ENCODE results near the gene UGT1A3.

The UGT1A3 gene

GRCh38 chr2:233817995-233818638 is 89.3 kb downstream of the UGT1A3 start:
- no peak overlapping the region for H3K27ac Mint-ChIP-seq
- no peaks in the 10 kb centered on the region for H3K36me3 Mint-ChIP-seq (ENCODE audit: low read depth)
- no peaks in the 10 kb centered on the region for H3K27me3 Mint-ChIP-seq (ENCODE audit: low read depth)
- no peaks in the 10 kb centered on the region for H3K4me1 Mint-ChIP-seq (ENCODE audit: low read depth)
- no peak overlapping the region for H3K4me3 Mint-ChIP-seq
- H3K9me3 Mint-ChIP-seq, result no peaks in the 10 kb centered on the region

DNA sequence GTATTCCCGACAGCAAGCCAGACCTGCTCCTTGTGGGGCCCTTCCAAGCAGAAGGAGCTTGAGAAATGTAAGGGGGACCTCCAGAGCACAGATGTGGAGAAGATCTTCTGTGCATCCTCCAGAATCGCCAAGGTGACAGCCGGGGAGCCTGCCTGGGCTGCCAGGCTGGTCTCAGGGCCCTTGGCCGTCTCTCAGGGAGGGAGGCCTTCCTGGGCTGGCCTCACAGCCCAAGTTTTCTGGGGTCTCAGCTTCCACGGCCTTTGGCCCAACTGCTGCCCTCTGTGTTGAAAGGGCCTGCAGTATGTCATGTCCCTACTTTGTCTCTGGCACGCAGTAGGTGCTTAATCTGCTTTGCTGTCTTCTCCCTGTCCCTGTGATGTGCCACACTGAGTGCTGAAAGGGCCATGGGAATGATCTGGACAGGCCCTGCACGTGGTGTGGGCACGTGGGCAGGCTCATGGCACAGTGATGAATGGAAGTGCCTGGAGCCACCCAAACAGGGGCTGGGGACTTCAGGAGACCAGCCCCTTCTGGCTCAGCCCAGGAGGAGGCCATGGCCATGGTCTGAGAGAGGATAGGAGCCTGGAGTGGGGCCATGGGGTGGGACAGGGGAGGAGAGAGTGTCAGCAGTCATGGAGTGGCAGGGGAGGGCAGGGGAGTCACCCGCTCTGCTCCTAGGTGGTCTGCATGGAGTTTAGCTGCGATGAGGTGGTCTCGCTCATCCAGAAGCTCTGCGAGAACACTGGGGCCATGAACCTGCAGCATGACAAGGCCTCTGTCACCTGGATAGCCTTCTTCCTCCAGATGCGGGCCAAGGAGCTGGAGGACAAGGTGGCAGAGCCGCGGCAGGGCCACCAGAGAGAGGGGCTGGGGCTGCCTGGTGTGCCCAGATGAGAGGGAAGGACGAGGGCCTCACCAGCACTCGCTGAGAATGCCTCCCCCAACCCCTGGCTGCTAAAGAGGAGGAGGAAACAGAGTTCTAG is 90.1 kb downstream of the UGT1A3 start:
- no peaks in the 10 kb centered on the region for H3K36me3 Mint-ChIP-seq (ENCODE audit: low read depth)
- H3K4me3 Mint-ChIP-seq, result no peak overlapping the region
- H3K27ac Mint-ChIP-seq, result no peak overlapping the region
- H3K27me3 Mint-ChIP-seq (ENCODE audit: low read depth), result no peaks in the 10 kb centered on the region
- no peaks in the 10 kb centered on the region for H3K9me3 Mint-ChIP-seq
- H3K4me1 Mint-ChIP-seq (ENCODE audit: low read depth), result no peaks in the 10 kb centered on the region

- H3K9me3 Mint-ChIP-seq, result no peaks in the 10 kb centered on the region
- H3K4me3 Mint-ChIP-seq, result no peak overlapping the region
- no peaks in the 10 kb centered on the region for H3K4me1 Mint-ChIP-seq (ENCODE audit: low read depth)
- H3K36me3 Mint-ChIP-seq (ENCODE audit: low read depth), result no peaks in the 10 kb centered on the region
- peaks cover 3% of the 10 kb centered on the region for H3K27me3 Mint-ChIP-seq (ENCODE audit: low read depth)
- no peak overlapping the region for H3K27ac Mint-ChIP-seq
Observed at GRCh38 chr2:233819884-233820773, 91.3 kb downstream of the UGT1A3 start.

DNA sequence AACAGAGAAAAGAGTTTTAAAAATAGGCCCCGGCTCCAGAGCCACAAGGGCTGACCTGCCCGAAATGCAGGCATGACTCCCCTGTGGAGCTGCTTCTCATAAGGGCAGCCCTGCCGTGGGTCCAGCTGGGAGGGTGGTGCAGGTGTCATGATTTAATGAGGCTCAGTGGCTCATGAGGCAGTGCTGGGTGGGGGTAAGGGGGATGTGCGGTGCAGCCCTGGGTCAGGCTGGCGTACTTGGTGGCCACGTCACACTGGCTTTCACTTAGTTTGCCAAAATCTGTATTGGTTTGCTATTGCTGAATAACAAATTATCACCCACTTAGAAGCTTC is 91.9 kb downstream of the UGT1A3 start:
- no peaks in the 10 kb centered on the region for H3K9me3 Mint-ChIP-seq
- H3K4me1 Mint-ChIP-seq (ENCODE audit: low read depth), result no peaks in the 10 kb centered on the region
- H3K4me3 Mint-ChIP-seq, result no peak overlapping the region
- H3K27me3 Mint-ChIP-seq (ENCODE audit: low read depth), result peaks cover 8% of the 10 kb centered on the region
- H3K27ac Mint-ChIP-seq, result no peak overlapping the region
- no peaks in the 10 kb centered on the region for H3K36me3 Mint-ChIP-seq (ENCODE audit: low read depth)

DNA sequence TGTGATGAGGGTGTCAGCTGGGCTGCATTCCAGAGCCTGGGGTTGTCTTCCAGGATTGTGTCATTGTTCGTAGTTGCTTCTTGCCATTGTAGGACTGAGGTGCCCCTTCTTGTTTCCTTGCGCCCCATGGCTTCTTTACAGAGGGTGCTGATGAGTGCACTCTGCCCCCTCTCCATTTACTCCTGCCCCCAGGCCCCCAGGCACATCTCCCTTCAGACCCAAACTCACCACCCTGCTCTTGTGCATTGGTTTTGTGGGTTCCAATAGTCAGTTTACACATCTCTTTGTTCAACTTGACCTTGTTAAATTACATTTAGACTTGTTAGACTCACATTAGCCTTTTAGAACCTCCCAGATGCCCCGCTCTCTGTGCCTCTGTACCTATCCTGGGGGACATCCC is 92.4 kb downstream of the UGT1A3 start:
- Mint-ChIP-seq H3K9me3 (no peaks in the 10 kb centered on the region), H3K4me3 (no peak overlapping the region), H3K27me3 (ENCODE audit: low read depth) (peaks cover 10% of the 10 kb centered on the region), H3K27ac (no peak overlapping the region), H3K4me1 (ENCODE audit: low read depth) (no peaks in the 10 kb centered on the region), H3K36me3 (ENCODE audit: low read depth) (no peaks in the 10 kb centered on the region)

GRCh38 chr2:233821709-233822100 is 92.9 kb downstream of the UGT1A3 start:
- H3K4me3 Mint-ChIP-seq, result no peak overlapping the region
- no peak overlapping the region for H3K27ac Mint-ChIP-seq
- H3K4me1 Mint-ChIP-seq (ENCODE audit: low read depth), result no peaks in the 10 kb centered on the region
- no peaks in the 10 kb centered on the region for H3K36me3 Mint-ChIP-seq (ENCODE audit: low read depth)
- no peaks in the 10 kb centered on the region for H3K9me3 Mint-ChIP-seq
- H3K27me3 Mint-ChIP-seq (ENCODE audit: low read depth), result peaks cover 12% of the 10 kb centered on the region

- no peaks in the 10 kb centered on the region for H3K36me3 Mint-ChIP-seq (ENCODE audit: low read depth)
- H3K27ac Mint-ChIP-seq, result no peak overlapping the region
- no peaks in the 10 kb centered on the region for H3K9me3 Mint-ChIP-seq
- H3K27me3 Mint-ChIP-seq (ENCODE audit: low read depth), result peaks cover 12% of the 10 kb centered on the region
- no peak overlapping the region for H3K4me3 Mint-ChIP-seq
- H3K4me1 Mint-ChIP-seq (ENCODE audit: low read depth), result no peaks in the 10 kb centered on the region
Observed at GRCh38 chr2:233822101-233822771, 93.4 kb downstream of the UGT1A3 start.
